Ramos (cell line): Measurements from ENCODE around the gene KIZ.

Experiments used
- in situ Hi-C: fragments of 300-500 bp; cut with MboI; formaldehyde crosslinking; loops from one replicate; pipeline ENCODE4 v1.14.3; 2022; ENCODE audit warnings: low sequenced_read_pairs; ENCODE audit not compliant: unreplicated experiment

The KIZ gene, protein sequence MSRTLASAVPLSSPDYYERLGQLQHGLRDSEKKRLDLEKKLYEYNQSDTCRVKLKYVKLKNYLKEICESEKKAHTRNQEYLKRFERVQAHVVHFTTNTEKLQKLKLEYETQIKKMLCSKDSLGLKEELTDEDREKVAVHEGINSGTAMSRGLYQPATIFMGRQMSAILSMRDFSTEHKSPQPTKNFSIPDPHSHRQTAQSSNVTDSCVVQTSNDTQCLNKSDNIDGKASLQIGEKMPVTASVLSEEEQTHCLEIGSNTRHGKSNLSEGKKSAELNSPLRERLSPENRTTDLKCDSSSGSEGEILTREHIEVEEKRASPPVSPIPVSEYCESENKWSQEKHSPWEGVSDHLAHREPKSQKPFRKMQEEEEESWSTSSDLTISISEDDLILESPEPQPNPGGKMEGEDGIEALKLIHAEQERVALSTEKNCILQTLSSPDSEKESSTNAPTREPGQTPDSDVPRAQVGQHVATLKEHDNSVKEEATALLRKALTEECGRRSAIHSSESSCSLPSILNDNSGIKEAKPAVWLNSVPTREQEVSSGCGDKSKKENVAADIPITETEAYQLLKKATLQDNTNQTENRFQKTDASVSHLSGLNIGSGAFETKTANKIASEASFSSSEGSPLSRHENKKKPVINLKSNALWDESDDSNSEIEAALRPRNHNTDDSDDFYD

DNA sequence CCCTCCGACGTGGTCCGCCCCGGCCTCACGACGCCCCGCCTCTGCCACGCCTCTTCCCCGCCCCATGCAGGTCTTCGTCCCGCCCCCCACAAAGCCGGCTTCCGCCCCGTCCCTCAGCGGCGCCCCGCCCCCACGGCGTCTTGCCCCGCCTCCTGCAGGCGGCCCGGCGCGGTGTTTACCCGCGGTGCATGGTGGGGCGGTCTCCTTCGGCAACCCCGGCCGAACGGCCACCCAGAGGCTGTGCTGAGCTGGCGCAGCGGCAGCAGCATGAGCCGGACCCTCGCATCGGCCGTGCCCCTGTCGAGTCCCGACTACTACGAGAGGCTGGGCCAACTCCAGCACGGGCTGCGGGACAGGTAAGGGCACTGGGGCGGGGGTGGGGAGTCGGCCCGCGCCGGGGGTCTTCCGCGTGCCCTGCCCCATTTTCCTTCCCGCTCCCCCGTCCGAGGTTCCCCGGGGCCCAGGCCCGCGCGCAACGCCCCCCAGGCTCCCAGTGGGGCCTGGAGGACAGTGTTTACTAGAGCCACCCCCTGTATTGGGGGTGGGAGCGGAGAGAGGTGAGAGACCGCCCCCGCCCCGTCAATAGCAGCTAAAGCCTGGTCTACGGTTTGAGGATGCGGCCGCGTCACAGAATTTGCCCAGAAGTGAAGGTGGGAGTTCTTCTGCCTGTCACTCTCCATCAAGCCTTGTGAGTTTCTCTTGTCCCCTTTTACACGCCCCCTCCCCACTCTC, at the start of gene KIZ:
Gene KIZ (plus strand): TSS at position 234 of the 732 bp plus-strand sequence. CDS start 34 bp downstream, at position 268.
- in situ Hi-C loops, result no loop called here

DNA sequence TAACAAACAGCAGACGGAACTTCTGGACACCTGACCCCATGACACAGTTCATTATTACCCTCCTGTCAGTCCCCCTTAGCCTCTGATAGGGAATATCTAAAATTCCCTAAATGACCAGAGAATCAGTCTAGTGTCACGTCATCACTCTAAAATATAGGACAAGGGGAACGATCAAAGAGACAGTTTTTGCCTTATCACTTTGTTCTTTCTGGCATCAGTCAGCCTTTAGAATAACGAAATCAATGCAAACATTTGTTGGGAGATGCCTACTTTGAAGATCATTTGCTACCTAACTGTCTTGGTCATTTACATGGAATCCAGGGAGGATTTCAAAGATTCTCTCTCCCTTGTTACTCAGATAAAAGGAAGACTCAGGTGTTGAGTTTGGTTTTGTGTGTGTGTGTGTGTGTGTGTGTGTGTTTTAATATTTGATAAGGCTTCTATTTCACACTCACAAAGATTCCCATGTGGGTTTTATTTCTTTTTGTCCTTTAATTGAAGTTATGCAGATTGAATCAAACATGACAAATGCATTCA, 48.0 kb upstream of the KIZ start:
- in situ Hi-C loops, result no loop called here

- in situ Hi-C loops, result no loop called here
These were observed 43.3 kb upstream of the KIZ start for GRCh38 chr20:21082584-21082983.

DNA sequence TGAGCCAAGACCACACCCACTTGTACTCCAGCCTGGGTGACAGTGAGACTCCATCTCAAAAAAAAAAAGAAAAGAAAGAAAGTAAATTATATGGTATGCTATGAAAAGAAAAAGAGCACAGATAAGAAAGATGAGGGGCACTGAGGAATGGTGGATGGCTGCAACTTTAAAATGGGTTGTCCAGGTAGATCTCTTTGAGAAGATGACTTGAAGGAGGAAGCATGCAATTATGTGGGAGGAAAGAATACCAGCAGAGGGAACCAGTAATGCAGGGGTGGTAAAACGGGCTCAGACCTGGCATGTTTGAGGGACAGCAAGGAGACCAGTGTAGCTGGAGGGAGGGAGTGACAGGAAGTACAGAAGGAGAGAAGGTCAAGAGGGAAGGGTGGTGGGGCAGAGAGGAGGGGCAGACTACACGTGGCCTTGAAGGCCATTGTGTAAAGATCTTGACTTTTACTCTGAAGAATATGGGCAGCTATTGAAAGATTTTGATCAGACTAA, 42.0 kb upstream of the KIZ start:
- in situ Hi-C loops, result no loop called here

GRCh38 chr20:21087862-21088540, 37.9 kb upstream of the KIZ start:
- in situ Hi-C loops, result no loop called here

DNA sequence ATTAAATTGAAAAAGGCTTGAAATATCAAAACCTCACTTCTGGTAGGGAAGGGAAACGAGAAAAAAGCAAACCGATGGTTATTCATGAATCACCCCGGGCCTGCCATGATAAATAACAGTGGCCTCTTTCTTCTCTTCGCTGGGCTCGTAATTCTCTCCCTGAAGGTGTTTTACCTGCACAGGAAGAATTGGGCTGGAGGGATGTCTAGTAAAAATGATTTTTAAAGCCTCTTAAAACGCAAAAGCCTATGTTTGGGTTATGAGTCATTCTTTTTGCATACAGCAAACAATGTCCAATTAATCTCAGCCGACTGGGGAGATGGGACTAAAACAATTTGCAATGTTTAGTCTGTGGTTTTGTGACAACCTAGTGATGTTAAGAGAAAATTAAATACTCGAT, 36.5 kb upstream of the KIZ start:
- in situ Hi-C loops, result no loop called here

DNA sequence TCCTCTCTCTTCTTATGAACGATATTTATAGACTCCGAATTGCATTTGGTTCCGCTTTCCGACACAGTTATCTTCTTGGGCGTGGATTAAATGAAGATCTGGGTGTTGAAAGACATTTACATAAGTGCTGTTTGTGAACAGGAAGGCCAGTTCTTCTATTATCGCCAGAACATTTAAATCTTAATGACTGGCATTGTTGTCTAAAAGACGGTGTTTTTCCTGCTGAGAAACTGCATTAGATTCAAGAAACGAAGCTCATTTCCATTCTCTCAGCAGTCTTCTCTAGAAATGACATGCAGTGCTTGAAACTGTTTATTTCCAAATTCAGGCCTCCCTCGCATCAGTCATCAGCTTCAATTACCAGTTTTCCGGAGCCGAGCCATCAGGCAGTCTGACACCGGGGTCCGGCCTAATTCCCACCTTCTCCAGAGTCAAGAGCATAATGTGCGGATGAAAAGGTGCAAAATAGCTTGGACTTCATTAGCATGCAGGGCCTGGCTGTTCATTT, 35.7 kb upstream of the KIZ start:
- in situ Hi-C loops, result no loop called here

DNA sequence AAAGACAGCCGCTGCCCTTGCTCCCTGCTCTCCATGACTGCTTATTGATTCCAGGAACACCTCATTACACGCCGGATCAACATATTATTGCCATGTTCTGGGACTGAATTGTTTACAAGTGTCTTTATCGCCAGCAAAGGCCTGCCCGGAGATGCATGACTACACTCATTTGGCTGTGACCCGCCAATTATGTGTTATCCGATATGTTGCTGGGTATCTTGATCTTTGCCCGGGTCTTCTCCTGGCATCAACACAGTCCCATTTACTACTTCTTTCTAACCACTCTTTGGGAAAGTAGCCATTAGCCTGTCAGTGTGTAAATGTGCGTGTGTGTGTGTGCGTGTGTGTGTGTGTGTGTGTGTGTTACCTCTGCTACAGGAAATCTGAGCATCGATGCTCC, 35.2 kb upstream of the KIZ start:
- in situ Hi-C loops, result no loop called here

DNA sequence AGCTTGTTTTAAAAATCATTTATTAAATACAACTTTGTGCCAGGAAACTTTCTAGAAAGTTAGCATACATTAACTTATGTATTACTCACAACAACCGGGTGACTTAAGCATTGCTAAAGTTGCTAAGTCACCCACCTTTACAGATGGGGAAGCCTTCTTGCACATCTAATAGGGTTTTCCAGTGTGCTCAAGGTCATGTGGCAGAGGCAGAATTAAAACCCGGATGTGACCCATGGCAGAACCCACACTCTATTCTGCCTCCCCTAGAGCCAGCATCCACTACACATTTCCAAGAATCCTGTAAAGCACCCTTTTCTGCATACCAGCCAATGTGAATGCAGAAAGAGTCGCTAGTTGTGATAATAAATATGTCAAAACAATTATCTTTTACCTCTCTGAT, 33.1 kb upstream of the KIZ start:
- in situ Hi-C loops, result no loop called here

- in situ Hi-C loops, result no loop called here
These were observed 29.4 kb upstream of the KIZ start for GRCh38 chr20:21096321-21097043.

- in situ Hi-C loops, result no loop called here
These were observed 25.9 kb upstream of the KIZ start for GRCh38 chr20:21099751-21100577.

DNA sequence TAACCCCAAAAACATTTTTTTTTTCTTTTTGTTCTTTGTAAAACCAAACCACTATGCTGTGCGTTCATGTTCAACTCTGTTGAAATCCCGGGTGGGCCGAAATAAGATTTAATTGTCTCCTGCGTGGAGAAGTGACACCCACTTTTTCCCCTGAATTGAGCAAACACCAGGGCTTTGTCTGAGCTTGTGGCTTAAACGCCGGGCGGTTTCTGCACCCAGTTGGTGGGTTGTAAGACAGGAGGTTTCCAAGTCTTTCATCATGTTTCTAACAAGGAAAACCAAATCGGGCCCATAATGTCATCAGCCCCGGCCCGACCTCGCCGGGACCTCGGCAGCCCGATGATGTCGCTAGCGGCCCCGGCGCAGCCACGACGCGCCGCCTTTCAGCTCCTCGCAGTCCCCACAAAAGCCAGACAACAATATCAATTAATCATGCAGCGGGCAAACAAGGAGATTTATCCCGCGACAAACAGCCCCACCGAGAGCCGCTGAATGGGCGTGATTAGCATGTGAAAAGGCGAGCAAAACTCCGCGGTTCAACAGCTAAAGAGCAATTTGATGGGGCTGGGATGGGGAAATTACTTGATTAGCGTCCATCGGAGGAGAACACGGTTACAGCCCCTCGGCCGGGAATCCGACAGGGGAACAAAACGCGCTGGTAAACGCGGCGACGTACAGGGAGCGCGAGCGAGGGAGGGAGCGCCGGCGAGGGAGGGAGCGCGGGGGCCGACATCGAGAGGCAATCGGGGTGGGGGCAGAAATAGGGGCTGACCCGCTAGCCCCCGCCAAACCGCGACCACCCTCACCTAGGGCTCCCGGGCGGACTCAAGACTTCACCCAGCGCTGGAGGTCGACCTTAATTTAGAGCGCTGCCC, 25.1 kb upstream of the KIZ start:
- in situ Hi-C loops, result no loop called here

DNA sequence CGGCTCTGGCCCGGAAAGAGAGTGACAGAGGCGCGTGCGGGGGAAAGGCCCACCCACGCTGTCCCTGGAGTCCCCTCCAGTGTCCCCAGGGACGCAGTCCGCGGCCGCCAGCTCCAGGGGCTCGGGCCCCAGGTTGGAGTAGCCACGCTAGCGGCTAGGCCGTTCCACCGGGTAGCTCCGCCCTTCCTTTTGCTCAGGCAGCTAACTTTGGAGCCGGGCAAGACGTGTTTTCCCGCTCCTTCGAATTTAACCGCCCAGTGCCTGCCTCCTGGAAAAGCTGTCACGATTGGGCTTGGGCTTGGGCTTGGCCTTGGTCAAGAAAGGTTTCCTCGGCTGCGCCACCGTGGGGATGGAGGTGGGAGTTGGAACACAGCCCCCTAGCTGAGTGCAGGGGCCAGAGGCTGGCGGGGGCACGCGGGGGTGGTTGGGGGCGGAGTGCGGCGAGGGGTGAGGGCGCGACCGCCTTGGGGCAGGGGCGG, 24.4 kb upstream of the KIZ start:
- in situ Hi-C loops, result no loop called here

DNA sequence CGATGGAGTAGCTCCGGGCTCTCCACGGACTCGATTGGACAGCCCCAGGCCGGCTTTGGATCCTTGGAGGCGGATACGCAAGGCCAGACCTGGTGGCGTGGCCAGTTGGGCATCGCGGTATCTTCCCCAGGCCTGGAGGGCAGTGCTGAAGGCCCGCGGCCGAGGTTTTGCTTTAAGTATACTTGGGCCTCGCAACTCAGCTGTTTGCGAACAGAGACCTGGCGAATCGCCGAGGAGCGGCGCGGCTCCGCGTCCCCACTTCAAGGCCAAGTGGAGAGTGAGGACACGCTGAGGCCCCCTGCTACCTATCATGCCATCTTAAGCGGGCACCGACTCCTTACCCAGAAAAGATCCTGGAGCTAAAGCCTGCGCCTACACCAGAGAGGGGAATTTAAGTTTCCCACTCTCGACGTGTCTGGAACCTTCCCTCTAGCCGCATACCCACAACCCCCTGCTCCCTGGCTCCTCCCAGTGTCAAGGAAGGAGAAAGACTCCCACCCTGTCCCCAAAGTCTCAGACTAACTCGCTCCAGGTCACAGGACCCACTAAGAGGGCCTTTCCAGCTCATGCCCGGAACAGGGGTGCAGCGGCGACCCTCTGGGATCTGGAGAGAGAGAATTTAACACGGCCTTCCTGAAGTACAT, 23.8 kb upstream of the KIZ start:
- in situ Hi-C loops, result no loop called here

DNA sequence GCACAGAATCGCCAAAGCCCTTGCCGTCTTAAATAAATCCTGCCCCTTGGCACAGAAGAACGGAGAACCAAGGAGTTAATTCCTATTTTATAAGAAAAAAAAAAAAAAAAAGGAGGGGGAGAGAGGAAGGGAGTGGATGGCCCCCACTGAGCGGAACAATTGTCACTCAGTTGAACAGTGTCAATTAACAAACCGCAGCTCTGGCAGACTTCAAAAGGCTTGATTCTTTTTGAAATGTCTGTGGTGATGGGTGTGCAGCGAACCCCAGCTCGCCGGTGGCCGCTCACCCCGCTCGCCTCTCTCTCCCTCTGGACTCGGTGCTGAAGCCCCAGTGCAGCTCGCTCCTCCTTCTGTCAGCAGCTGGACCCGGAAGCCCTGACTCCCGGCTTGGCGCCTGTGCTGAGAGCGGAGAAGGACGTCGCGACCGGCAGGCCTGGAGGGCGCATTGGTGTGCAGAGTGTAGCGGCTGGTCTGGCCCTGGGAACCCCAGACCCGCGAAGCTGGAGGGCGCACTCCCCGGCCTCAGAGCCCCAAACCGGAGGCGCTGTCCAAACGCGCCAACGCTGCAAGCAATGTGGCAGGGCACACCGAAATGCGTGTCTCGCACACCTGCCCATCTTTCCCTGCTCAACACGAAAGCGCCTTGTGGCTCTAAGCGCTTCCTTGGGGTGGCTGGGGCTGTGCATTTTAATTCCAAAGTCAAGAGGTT, 23.1 kb upstream of the KIZ start:
- in situ Hi-C loops, result no loop called here
